ENCODE results near the gene CIPC.

CIPC gene

GRCh38 chr14:77157740-77158139, 59.7 kb downstream of the CIPC start:
- DNase-seq, result no peak

- DNase-seq, result no peak
These were observed 60.3 kb downstream of the CIPC start for GRCh38 chr14:77158175-77158881.

GRCh38 chr14:77158882-77159255, 60.8 kb downstream of the CIPC start:
- no peak for DNase-seq

- no peak for DNase-seq
These were observed 63.0 kb downstream of the CIPC start for GRCh38 chr14:77161011-77161410.

Measured in cortex of kidney (tissue), 1 donor.